Activated CD4-positive, alpha-beta T cell treated with anti-CD3 and anti-CD28 coated beads for 36 hours (primary cell): ENCODE results near the gene ZFYVE1. TPM values are rescaled to one million over a fixed set of nuclear protein-coding genes. Genes with fewer than 3 reads are reported as not detected.

Source experiments
- ATAC-seq: fragments of 200-7000 bp; cut with Tn5 transposase; one replicate; pipeline ENCODE4 v1.10.0; 2021; ENCODE audit warnings: mild to moderate bottlenecking, moderate library complexity
- CTCF ChIA-PET: fragments of 350-600 bp; sonication (Branson Sonifier 250); formaldehyde crosslinking; loops from one replicate; lab custom pipeline; 2021; ENCODE audit warnings: antibody characterized with exemption; lab: Charles Lee
- POLR2A ChIA-PET: fragments of 350-600 bp; sonication (Branson Sonifier 250); formaldehyde crosslinking; loops from one replicate; lab custom pipeline; 2021; ENCODE audit warnings: antibody characterized with exemption, inconsistent platforms; lab: Charles Lee
- DNase-seq: peaks from one replicate; pipeline ENCODE4 v3.0.0-alpha.2; 2020
- H3K27ac Mint-ChIP-seq: one replicate; pipeline ENCODE4 v1.8.0; 2021; ENCODE audit warnings: mixed read lengths
- H3K27me3 Mint-ChIP-seq: one replicate; pipeline ENCODE4 v1.8.0; 2021; ENCODE audit warnings: mixed read lengths
- H3K36me3 Mint-ChIP-seq: one replicate; pipeline ENCODE4 v1.8.0; 2021; ENCODE audit warnings: low read depth, mixed read lengths
- H3K4me1 Mint-ChIP-seq: one replicate; pipeline ENCODE4 v1.8.0; 2021; ENCODE audit warnings: mixed read lengths
- H3K4me3 Mint-ChIP-seq: one replicate; pipeline ENCODE4 v1.8.0; 2021; ENCODE audit warnings: mild to moderate bottlenecking, moderate library complexity, mixed read lengths
- H3K9me3 Mint-ChIP-seq: one replicate; pipeline ENCODE4 v1.8.0; 2021; ENCODE audit warnings: low read depth, mixed read lengths
- intact Hi-C, 2 experiments: fragments of 100-400 bp; cut with DNase I in 1 of 2; cut with micrococcal nuclease in 1 of 2; formaldehyde crosslinking; loops; one replicate each; pipeline versions ENCODE4 v1.14.2 to v1.15.1; 2022 to 2024; cut with DNase I, micrococcal nuclease
- total RNA-seq, 2 experiments: library from RNA; stranded (reverse); gene quantifications; one replicate each; pipeline ENCODE4 v1.2.3, GENCODE V29; 2021

Gene ZFYVE1
- total RNA-seq, 2 experiments from 2014 or later: 8.3 to 9.4 TPM

GRCh38 chr14:72941286-72941985 is 85.5 kb downstream of the ZFYVE1 start:
- intact Hi-C loops: no loop called here
- POLR2A ChIA-PET: no interaction called here
- H3K27ac Mint-ChIP-seq: no peak overlapping the region

GRCh38 chr14:72939630-72940029 is 87.3 kb downstream of the ZFYVE1 start:
- Mint-ChIP-seq H3K4me3 (no peak overlapping the region), H3K4me1 (peaks cover 12% of the 10 kb centered on the region), H3K27ac (no peak overlapping the region), H3K27me3 (no peaks in the 10 kb centered on the region), H3K36me3 (peaks cover 36% of the 10 kb centered on the region), H3K9me3 (no peaks in the 10 kb centered on the region)
- ChIA-PET CTCF (interaction anchor here (0.6 to 2.3 kb wide), 3 partner anchors 9 to 35 kb away, joined by 3 to 8 read pairs (median 3); partner anchors contain the start of gene DCAF4), POLR2A (no interaction called here)
- intact Hi-C loops: no loop called here
- DNase-seq (no peak), ATAC-seq (no peak)

More at GRCh38 chr14:72941286-72941985, 85.5 kb downstream of the ZFYVE1 start:
- no peak for DNase-seq
- H3K36me3 Mint-ChIP-seq: peaks cover 43% of the 10 kb centered on the region
- H3K27me3 Mint-ChIP-seq: no peaks in the 10 kb centered on the region
- ATAC-seq: no peak
- H3K9me3 Mint-ChIP-seq: no peaks in the 10 kb centered on the region
- CTCF ChIA-PET: no interaction called here
- H3K4me3 Mint-ChIP-seq: no peak overlapping the region
- peaks cover 12% of the 10 kb centered on the region for H3K4me1 Mint-ChIP-seq

GRCh38 chr14:72932893-72933292 is 94.0 kb downstream of the ZFYVE1 start:
- Mint-ChIP-seq H3K36me3 (peaks cover 8% of the 10 kb centered on the region), H3K9me3 (no peaks in the 10 kb centered on the region), H3K27ac (no peak overlapping the region), H3K4me1 (peaks cover 22% of the 10 kb centered on the region), H3K27me3 (no peaks in the 10 kb centered on the region), H3K4me3 (no peak overlapping the region)
- DNase-seq (no peak), ATAC-seq (no peak)
- intact Hi-C loops: no loop called here
- POLR2A ChIA-PET: no interaction called here
- CTCF ChIA-PET: interaction anchor here (0.6 to 0.7 kb wide), 2 partner anchors 12 to 367 kb away, joined by 3 read pairs; no protein-coding TSS in a partner anchor

GRCh38 chr14:72929316-72930080 is 97.4 kb downstream of the ZFYVE1 start:
- H3K9me3 Mint-ChIP-seq: no peaks in the 10 kb centered on the region
- H3K4me1 Mint-ChIP-seq: peaks cover 17% of the 10 kb centered on the region
- ChIA-PET CTCF (interaction anchor here (0.6 to 1.0 kb wide), 2 partner anchors 19 to 129 kb away, joined by 3 to 6 read pairs; partner anchors contain the start of gene RBM25), POLR2A (no interaction called here)
- intact Hi-C loops: loop anchor here in 1 of 2 experiments (5.0 kb wide), 2 partner anchors 958 to 1597 kb away; partner anchors contain the start of gene ZNF410
- DNase-seq (no peak), ATAC-seq (no peak)
- H3K36me3 Mint-ChIP-seq: peaks cover 1% of the 10 kb centered on the region
- H3K27me3 Mint-ChIP-seq: no peaks in the 10 kb centered on the region
- H3K4me3 Mint-ChIP-seq: no peak overlapping the region
- no peak overlapping the region for H3K27ac Mint-ChIP-seq

GRCh38 chr14:72928872-72929271 is 98.0 kb downstream of the ZFYVE1 start:
- H3K27ac Mint-ChIP-seq: no peak overlapping the region
- DNase-seq (no peak), ATAC-seq (no peak)
- peaks cover 17% of the 10 kb centered on the region for H3K4me1 Mint-ChIP-seq
- H3K27me3 Mint-ChIP-seq: no peaks in the 10 kb centered on the region
- CTCF ChIA-PET: no interaction called here
- intact Hi-C loops: loop anchor here in 1 of 2 experiments (5.0 kb wide), 2 partner anchors 958 to 1597 kb away; partner anchors contain the start of gene ZNF410
- no peak overlapping the region for H3K4me3 Mint-ChIP-seq
- POLR2A ChIA-PET: no interaction called here
- no peaks in the 10 kb centered on the region for H3K9me3 Mint-ChIP-seq
- H3K36me3 Mint-ChIP-seq: peaks cover 1% of the 10 kb centered on the region

GRCh38 chr14:72926292-72927028 is 100.4 kb downstream of the ZFYVE1 start, which contains the start of gene DCAF4:
TSS of gene DCAF4 (plus strand) at chr14:72926464. CDS start at chr14:72937979, 11,515 bp downstream.
- peak; percentile 96 for DNase-seq
- intact Hi-C loops: loop anchor here (1.0 to 5.0 kb wide), 8 partner anchors 32 to 1594 kb away; partner anchors contain the start of genes DPF3 (in 2 of the 2), NUMB (in 1 of the 2), PSEN1 (in 1 of the 2) and RBM25 (in 1 of the 2)
- peaks cover 11% of the 10 kb centered on the region for H3K4me1 Mint-ChIP-seq
- peaks cover 1% of the 10 kb centered on the region for H3K36me3 Mint-ChIP-seq
- no peaks in the 10 kb centered on the region for H3K27me3 Mint-ChIP-seq
- ChIA-PET POLR2A (interaction anchor here (1.5 kb wide), 1 partner anchor 132 kb away, joined by 8 read pairs; the partner anchor contains the start of gene RBM25), CTCF (interaction anchor here (0.6 to 1.4 kb wide), 2 partner anchors 13 to 23 kb away, joined by 3 to 4 read pairs; no protein-coding TSS in a partner anchor)
- peak within 1 kb of the TSS; percentile 89 for H3K4me3 Mint-ChIP-seq
- peak within 1 kb of the TSS; percentile 87 for H3K27ac Mint-ChIP-seq
- H3K9me3 Mint-ChIP-seq: no peaks in the 10 kb centered on the region
- peak; percentile 99 for ATAC-seq

GRCh38 chr14:72925815-72926291 is 101.1 kb downstream of the ZFYVE1 start:
- H3K27ac Mint-ChIP-seq: peak overlapping the region; percentile 87
- CTCF ChIA-PET: interaction anchor here (0.6 to 1.4 kb wide), 4 partner anchors 14 to 24 kb away, joined by 3 to 6 read pairs (median 4); no protein-coding TSS in a partner anchor
- ATAC-seq: peak; percentile 17

GRCh38 chr14:72925171-72925759 is 101.6 kb downstream of the ZFYVE1 start:
- peaks cover 1% of the 10 kb centered on the region for H3K36me3 Mint-ChIP-seq
- peak overlapping the region; percentile 42 for H3K27ac Mint-ChIP-seq
- no peak for DNase-seq
- H3K4me3 Mint-ChIP-seq: peak overlapping the region; percentile 89
- ChIA-PET POLR2A (interaction anchor here (0.6 kb wide), 1 partner anchor 132 kb away, joined by 3 read pairs; no protein-coding TSS in a partner anchor), CTCF (interaction anchor here (0.6 to 1.4 kb wide), 5 partner anchors 16 to 1266 kb away, joined by 3 to 6 read pairs (median 4); no protein-coding TSS in a partner anchor)
- H3K27me3 Mint-ChIP-seq: no peaks in the 10 kb centered on the region
- no peaks in the 10 kb centered on the region for H3K9me3 Mint-ChIP-seq
- no peak for ATAC-seq
- H3K4me1 Mint-ChIP-seq: peaks cover 7% of the 10 kb centered on the region
- intact Hi-C loops: loop anchor here in 1 of 2 experiments (5.0 kb wide), 2 partner anchors 962 to 1593 kb away; partner anchors contain the start of gene ZNF410

More at GRCh38 chr14:72925815-72926291, 101.1 kb downstream of the ZFYVE1 start:
- POLR2A ChIA-PET: interaction anchor here (1.5 kb wide), 1 partner anchor 132 kb away, joined by 8 read pairs; the partner anchor contains the start of gene RBM25
- intact Hi-C loops: loop anchor here (1.0 to 5.0 kb wide), 8 partner anchors 32 to 1594 kb away; partner anchors contain the start of genes DPF3 (in 2 of the 2), NUMB (in 1 of the 2), PSEN1 (in 1 of the 2) and RBM25 (in 1 of the 2)
- Mint-ChIP-seq H3K36me3 (peaks cover 1% of the 10 kb centered on the region), H3K9me3 (no peaks in the 10 kb centered on the region), H3K27me3 (no peaks in the 10 kb centered on the region), H3K4me1 (peaks cover 7% of the 10 kb centered on the region), H3K4me3 (peak overlapping the region; percentile 89)
- no peak for DNase-seq

- ATAC-seq: no peak
- peaks cover 2% of the 10 kb centered on the region for H3K27me3 Mint-ChIP-seq
- CTCF ChIA-PET: interaction anchor here (0.7 to 0.9 kb wide), 2 partner anchors 15 to 26 kb away, joined by 3 read pairs; no protein-coding TSS in a partner anchor
- H3K27ac Mint-ChIP-seq: no peak overlapping the region
- no peak for DNase-seq
- no peaks in the 10 kb centered on the region for H3K36me3 Mint-ChIP-seq
- peaks cover 7% of the 10 kb centered on the region for H3K4me1 Mint-ChIP-seq
- H3K9me3 Mint-ChIP-seq: no peaks in the 10 kb centered on the region
- POLR2A ChIA-PET: no interaction called here
- intact Hi-C loops: no loop called here
- H3K4me3 Mint-ChIP-seq: no peak overlapping the region
These were observed 102.6 kb downstream of the ZFYVE1 start for GRCh38 chr14:72924337-72924736.

- H3K36me3 Mint-ChIP-seq: no peaks in the 10 kb centered on the region
- POLR2A ChIA-PET: no interaction called here
- no peak overlapping the region for H3K4me3 Mint-ChIP-seq
- ATAC-seq (no peak), DNase-seq (no peak)
- H3K27me3 Mint-ChIP-seq: peaks cover 2% of the 10 kb centered on the region
- no peak overlapping the region for H3K27ac Mint-ChIP-seq
- no peaks in the 10 kb centered on the region for H3K9me3 Mint-ChIP-seq
- intact Hi-C loops: no loop called here
- CTCF ChIA-PET: interaction anchor here (1.3 kb wide), 1 partner anchor 17 kb away, joined by 3 read pairs; no protein-coding TSS in a partner anchor
- H3K4me1 Mint-ChIP-seq: peaks cover 5% of the 10 kb centered on the region
These were observed 105.5 kb downstream of the ZFYVE1 start for GRCh38 chr14:72921396-72921795.
